Raji (cell line): ENCODE measurements around the gene OTOP1.

Source experiments
- POLR2A ChIP-seq: IDR thresholded peaks from 2 replicates; pipeline ENCODE4 v1.6.1; 2011; ENCODE audit warnings: low read depth, low read length, control low read depth; ENCODE audit not compliant: insufficient read depth

OTOP1 gene

DNA sequence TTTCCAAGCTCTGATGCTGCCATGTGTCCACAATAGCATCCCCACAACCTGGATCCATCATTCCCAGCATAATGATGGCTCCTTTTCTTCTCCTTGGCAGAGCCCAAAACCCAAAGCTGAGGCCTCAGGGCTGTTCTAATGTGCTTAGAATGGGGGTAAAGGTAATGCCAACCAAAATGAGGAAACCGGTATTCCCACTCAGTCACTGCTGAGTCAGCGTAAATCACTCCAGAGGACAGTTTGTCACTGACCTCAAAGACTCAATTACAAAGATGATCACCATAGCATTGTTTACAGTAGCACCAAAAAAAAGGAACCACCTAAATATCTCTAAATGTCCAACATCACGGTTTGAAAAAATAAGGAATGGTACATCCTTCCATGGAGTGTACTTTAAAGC lies 41.2 kb downstream of the OTOP1 start:
- TF ChIP-seq POLR2A = no peak

DNA sequence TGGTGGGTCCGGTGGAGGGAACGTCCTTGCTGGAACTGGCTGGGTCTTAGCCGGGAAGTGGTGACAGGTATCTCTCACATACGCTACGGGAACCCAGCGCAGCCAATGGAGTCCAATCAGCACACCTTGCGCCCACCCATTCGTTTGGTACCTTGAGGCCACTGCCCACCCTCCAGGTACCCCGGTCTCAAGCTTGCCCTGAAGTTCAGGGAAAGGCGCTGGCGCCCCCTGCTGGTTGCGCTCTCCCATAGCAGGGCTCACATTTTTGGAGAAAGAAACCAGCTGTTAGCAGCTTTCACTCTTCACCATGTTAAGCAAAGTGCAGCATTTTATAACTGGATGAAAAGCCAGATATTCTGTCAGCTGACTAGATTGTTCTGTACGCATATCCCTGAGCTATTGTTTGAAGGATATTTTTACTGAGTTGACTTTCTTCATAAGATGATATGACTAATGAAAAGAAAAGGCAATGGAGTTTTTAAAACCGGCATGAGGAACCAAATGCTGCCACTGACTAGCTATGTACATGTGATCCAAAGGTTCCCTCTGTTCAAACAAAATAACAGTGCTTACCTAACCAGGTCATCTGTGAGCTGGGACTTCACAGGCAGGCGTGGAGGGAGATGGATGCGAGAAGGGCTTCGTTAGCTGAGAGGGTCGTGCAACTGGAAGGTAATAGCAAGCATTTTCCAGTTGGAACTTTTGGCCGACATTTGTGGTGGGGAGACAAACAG lies 43.7 kb downstream of the OTOP1 start:
- TF ChIP-seq POLR2A = no peak

DNA sequence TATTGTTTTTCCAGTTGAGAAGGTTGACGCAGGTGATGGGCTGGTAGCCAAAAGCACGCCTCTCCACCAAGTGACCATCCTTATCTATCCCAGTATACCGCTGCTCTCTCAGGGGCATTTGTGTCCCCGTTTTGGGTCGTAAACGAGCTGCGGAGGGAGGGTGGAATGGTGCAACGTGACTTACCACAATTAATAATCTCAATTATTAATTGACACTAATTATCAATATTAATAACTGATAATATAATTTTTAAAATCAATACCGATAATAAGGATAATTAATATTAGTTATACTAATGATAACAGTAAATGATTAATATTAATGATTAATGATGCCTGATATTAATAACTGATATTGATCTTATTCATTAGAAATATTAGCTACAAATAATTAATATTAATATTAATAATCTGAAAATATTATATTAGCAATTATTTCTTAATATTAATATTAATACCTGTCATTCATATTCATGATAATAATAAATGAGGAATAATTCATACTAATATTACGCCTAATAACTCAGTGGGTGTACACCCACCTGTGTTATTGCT lies 56.1 kb downstream of the OTOP1 start:
- TF ChIP-seq POLR2A = no peak
